Measurements from ENCODE around the gene LYST.
A peak's percentile ranks its signal among the peaks of the same experiment; 100 is the strongest.
"Not testable (repeated sequence)": the region's sequence is repeated elsewhere in the genome, so short reads cannot be mapped to it uniquely, and the experiment has no call there.

Gene LYST

GRCh38 chr1:235632506-235633401, 234.0 kb downstream of the LYST start:
- DNase-seq (ENCODE audit: low spot score): peak; percentile 19

GRCh38 chr1:235631816-235632215, 234.9 kb downstream of the LYST start:
- DNase-seq (ENCODE audit: low spot score): no peak

- DNase-seq (ENCODE audit: low spot score): no peak
Measured at GRCh38 chr1:235628316-235629005, 238.2 kb downstream of the LYST start.

- DNase-seq (ENCODE audit: low spot score): no peak
Measured at GRCh38 chr1:235625831-235626230, 240.9 kb downstream of the LYST start.

DNA sequence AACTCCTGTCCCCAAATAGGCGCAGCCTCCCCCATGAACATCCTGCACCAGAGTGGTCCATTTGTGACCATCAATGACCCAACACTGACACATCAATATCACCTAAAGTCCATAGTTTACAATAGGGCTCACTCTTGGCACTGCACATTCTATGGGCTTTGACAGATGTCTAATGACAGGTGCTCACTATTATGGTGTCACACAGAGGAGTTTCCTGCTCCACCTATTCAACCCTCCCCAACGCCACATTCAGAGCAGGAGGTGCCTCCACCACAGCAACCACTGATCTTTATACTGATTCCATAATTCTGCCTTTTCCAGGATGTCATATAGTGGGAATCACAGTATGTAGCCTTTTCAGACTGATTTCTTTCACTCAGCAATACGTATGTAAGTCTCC, 241.4 kb downstream of the LYST start:
- DNase-seq (ENCODE audit: low spot score): no peak

DNA sequence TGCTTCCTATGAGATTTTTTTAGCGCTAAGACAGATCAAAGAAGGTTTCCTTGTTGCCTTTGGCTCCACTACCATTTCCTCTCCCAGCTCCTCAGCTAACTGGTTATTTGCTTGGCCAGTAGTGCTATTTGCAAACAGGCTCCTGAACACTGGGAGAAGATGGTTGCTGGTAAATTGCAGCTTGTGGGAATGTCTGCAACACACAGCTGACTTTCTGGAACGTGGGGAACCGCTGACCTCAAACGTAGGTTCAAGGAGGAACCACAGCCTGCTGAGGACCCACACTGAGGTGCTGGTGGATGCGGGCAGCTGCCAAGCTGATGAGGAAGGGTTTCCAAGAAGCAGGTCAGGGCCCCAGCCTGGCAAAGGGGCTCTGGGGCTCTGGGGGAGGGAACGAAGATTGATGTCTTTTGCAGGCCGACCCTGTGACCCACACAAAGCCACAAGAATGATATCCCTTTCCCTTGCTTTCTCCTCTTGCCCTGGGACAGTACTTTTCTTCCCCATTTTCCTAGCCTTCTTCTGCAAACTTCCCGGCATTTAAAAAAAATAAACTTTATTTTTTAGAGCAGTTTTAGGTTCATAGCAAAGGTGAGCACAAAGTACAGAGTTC, 241.9 kb downstream of the LYST start:
- DNase-seq (ENCODE audit: low spot score): peak; percentile 15

- no peak for DNase-seq (ENCODE audit: low spot score)
Measured at GRCh38 chr1:235622936-235623779, 243.5 kb downstream of the LYST start.

DNA sequence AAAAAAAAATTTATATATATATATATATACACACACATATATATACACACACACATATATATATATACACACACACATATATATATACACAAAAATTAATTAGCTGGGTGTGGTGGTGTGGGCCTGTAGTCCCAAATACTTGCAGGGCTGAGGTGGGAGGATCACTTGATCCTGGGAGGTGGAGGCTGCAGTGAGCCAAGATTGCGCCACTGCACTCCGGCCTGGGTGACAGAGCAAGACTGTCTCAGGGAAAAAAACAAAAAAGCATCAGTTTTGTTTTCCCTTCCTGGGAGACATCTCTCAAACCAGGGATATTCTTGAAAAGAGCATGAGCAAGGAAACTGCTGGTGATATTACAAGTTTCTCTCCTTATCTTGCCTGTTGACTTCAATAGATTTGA, 247.6 kb downstream of the LYST start:
- DNase-seq (ENCODE audit: low spot score): not testable (repeated sequence)

GRCh38 chr1:235617808-235618207, 248.9 kb downstream of the LYST start:
- no peak for DNase-seq (ENCODE audit: low spot score)

GRCh38 chr1:235617140-235617539, 249.6 kb downstream of the LYST start:
- no peak for DNase-seq (ENCODE audit: low spot score)

GRCh38 chr1:235614442-235614954, 252.2 kb downstream of the LYST start:
- DNase-seq (ENCODE audit: low spot score): no peak

DNA sequence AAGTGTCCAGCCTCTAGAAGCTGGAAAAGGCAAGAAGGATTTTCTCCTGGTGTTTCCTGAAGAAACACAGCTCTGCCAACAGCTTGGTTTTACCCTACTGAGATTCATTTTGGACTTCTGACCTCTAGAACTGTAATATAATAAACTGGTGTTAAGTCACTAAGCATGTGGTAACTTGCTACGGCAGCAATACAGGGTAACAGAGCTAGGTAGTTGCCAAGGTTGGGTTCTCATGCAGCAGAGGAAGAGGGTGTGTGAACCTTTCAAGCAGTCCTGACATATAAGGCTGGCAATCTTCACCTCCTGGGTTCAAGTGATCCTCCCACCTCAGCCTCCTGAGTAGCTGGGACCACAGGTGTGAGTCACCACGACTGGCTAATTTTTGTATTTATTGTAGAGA, 253.1 kb downstream of the LYST start:
- DNase-seq (ENCODE audit: low spot score): no peak

- no peak for DNase-seq (ENCODE audit: low spot score)
Measured at GRCh38 chr1:235612761-235613160, 253.9 kb downstream of the LYST start.
